Thyroid gland (tissue), 4 donors: ENCODE measurements around the gene UCKL1. TPM values are rescaled to one million over a fixed set of nuclear protein-coding genes. Genes with fewer than 3 reads are reported as not detected.
A peak's percentile ranks its signal among the peaks of the same experiment; 100 is the strongest.

Experiments used
- DNase-seq, 2 donors: peaks; one replicate each; pipeline ENCODE4 v3.0.0-alpha.2; 2019
- H3K27ac ChIP-seq, 3 donors: fragments of 200-600 bp; sonication (generic); 1 replicate in 2 of 3; 2 replicates in 1 of 3; pipeline ENCODE4 v1.5.1; 2016 to 2019; ENCODE audit warnings: mild to moderate bottlenecking in 1 of 3, moderate library complexity in 1 of 3
- H3K27me3 ChIP-seq: fragments of 200-600 bp; sonication (generic); one replicate; pipeline ENCODE4 v1.5.1; 2019
- H3K36me3 ChIP-seq, 2 donors: fragments of 200-600 bp; sonication (generic); one replicate each; pipeline ENCODE4 v1.5.1; 2016 to 2019
- H3K4me1 ChIP-seq, 2 donors: fragments of 200-600 bp; sonication (generic); one replicate each; pipeline ENCODE4 v1.5.1; 2017 to 2019
- H3K4me3 ChIP-seq, 3 donors: fragments of 200-600 bp; sonication (generic); replicated peaks in 1 of 3; 1 replicate in 2 of 3; 2 replicates in 1 of 3; pipeline ENCODE4 v1.5.1; 2016; ENCODE audit warnings: mild to moderate bottlenecking in 1 of 3
- H3K9me3 ChIP-seq: fragments of 200-600 bp; sonication (generic); one replicate; pipeline ENCODE4 v1.5.1; 2017
- POLR2A ChIP-seq, 2 donors: fragments of 450-650 bp; IDR thresholded peaks; one replicate each; pipeline ENCODE4 v1.6.1; 2017; ENCODE audit warnings: antibody characterized with exemption in 2 of 2, mild to moderate bottlenecking in 2 of 2, moderate library complexity in 1 of 2
- WGBS, 2 donors: methylation state at CpG; one replicate each; pipeline ENCODE4 v1.1.5; 2017; 5-methylcytosine and 5-hydroxymethylcytosine counted together
- intact Hi-C: fragments of 100-400 bp; cut with DNase I; formaldehyde crosslinking; loops from one replicate; pipeline ENCODE4 v1.15.1; 2023
- total RNA-seq, 4 donors: library from RNA; depleted of rRNA; stranded (reverse); fragments of >200 nt; gene quantifications; one replicate each; pipeline ENCODE4 v1.2.3, GENCODE V29; 2016
- TF ChIP-seq, protein P1 (sequence below), 6 experiments: fragments of 200-600 bp in 3 of 6; fragments of 450-650 bp in 3 of 6; sonication (generic) in 3 of 6; IDR thresholded peaks; one replicate each; pipeline ENCODE4 v1.5.1; 2016 to 2019; ENCODE audit warnings: antibody characterized with exemption in 6 of 6, mild to moderate bottlenecking in 2 of 6, inconsistent platforms in 1 of 6, moderate library complexity in 1 of 6

The UCKL1 gene
- total RNA-seq = 10 to 100 TPM; 21.6 to 44.3 (median 29.3) TPM

- Histone ChIP-seq H3K36me3 (peaks cover 6 to 11% of the 10 kb centered on the region in 2 donors), H3K4me3 (peak within 1 kb of the TSS; percentile 67 to 95 (median 82)), H3K4me1 (peaks cover 23 to 54% of the 10 kb centered on the region in 2 donors), H3K9me3 (no peaks in the 10 kb centered on the region), H3K27me3 (no peaks in the 10 kb centered on the region), H3K27ac (peak within 1 kb of the TSS; percentile 87 to 92 (median 92))
- peak; percentile 92 to 94 for DNase-seq
- intact Hi-C loops = no loop called here
- WGBS, 2 donors = 0% methylated on average over 20 to 26 of the region's 105 CpGs
- TF ChIP-seq, protein P1, sequence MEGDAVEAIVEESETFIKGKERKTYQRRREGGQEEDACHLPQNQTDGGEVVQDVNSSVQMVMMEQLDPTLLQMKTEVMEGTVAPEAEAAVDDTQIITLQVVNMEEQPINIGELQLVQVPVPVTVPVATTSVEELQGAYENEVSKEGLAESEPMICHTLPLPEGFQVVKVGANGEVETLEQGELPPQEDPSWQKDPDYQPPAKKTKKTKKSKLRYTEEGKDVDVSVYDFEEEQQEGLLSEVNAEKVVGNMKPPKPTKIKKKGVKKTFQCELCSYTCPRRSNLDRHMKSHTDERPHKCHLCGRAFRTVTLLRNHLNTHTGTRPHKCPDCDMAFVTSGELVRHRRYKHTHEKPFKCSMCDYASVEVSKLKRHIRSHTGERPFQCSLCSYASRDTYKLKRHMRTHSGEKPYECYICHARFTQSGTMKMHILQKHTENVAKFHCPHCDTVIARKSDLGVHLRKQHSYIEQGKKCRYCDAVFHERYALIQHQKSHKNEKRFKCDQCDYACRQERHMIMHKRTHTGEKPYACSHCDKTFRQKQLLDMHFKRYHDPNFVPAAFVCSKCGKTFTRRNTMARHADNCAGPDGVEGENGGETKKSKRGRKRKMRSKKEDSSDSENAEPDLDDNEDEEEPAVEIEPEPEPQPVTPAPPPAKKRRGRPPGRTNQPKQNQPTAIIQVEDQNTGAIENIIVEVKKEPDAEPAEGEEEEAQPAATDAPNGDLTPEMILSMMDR (IDR thresholded peaks at IDR 0.05) = peak in 2 of 6 experiments; percentile 2 to 16
- TF ChIP-seq POLR2A (IDR thresholded peaks at IDR 0.05) = peak in 1 of 2 donors; percentile 81
These were observed at the start of gene UCKL1 for GRCh38 chr20:63955827-63956663. TSS of gene UCKL1 (minus strand) at chr20:63956416. CDS start at chr20:63956372, 44 bp downstream.

DNA sequence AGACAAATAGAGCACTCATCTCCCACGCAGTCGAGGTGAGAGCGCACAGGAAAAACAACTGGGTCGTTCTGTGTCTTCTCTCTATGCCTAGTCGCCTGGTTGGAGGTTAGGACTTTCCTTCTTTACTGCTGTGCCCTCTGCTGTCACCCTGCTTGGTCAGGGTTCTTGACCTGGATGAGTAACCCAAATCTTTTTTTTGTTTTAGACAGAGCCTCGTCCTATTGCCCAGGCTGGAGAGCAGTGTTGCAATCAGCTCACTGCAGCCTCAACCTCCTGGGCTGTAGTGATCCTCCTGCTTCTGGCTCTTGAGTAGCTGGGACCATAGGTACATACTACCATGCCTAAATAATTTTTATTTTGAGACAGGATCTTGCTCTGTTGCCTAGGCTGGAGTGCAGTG lies 49.2 kb upstream of the UCKL1 start:
- H3K27me3 ChIP-seq = no peaks in the 10 kb centered on the region
- H3K27ac ChIP-seq = no peak overlapping the region
- intact Hi-C loops = no loop called here
- H3K4me3 ChIP-seq = no peak overlapping the region
- DNase-seq = no peak
- no peaks in the 10 kb centered on the region for H3K9me3 ChIP-seq
- WGBS, 2 donors = 77 to 79% methylated on average over 6 of the region's 6 CpGs
- peaks cover 37 to 64% of the 10 kb centered on the region in 2 donors for H3K36me3 ChIP-seq
- TF ChIP-seq, protein P1 (IDR thresholded peaks at IDR 0.05) = no peak
- TF ChIP-seq POLR2A (IDR thresholded peaks at IDR 0.05) = no peak
- no peaks in the 10 kb centered on the region for H3K4me1 ChIP-seq

DNA sequence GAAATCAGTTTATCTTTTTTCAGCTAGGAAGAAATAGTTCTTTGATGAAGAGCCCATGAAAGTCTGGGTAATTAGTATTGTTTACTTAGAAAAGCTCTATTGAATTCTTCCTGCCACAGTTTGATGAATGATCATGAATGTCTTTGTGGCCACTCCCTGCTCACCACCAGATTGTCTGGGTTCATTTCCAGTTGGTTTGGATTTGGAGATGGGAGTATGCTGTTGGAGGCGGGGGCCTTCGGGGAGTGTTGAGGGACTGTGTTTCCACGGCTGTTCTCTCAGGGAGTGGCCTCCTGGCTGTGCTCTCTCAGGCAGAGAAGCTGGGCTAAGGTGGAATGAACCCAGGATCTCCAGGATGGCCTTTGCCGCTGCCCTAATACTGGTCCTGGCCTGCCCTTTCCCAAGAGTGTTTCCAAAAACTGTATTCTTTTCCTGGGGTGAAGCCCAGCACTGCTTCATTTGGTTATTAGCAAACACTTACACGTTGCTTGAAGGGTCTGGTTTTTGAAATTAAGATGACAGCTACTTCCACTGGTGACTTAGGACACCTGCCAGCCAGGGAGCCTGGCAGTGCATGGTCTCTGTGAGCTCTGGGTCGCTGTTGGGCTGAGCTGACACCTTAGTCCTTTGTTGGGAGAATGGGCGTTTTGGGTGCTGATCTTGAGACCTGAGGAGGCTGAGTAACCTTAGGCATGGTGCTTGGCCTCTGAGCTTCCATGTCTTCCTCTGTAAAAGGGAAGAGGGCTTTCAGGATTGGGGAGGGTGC lies 47.9 kb upstream of the UCKL1 start:
- no peaks in the 10 kb centered on the region for H3K27me3 ChIP-seq
- H3K9me3 ChIP-seq = no peaks in the 10 kb centered on the region
- no peaks in the 10 kb centered on the region for H3K4me1 ChIP-seq
- H3K27ac ChIP-seq = no peak overlapping the region
- no peak for DNase-seq
- no peak for TF ChIP-seq POLR2A (IDR thresholded peaks at IDR 0.05)
- TF ChIP-seq, protein P1 (IDR thresholded peaks at IDR 0.05) = no peak
- intact Hi-C loops = no loop called here
- no peak overlapping the region for H3K4me3 ChIP-seq
- H3K36me3 ChIP-seq = peaks cover 46 to 66% of the 10 kb centered on the region in 2 donors
- WGBS, 2 donors = 82 to 86% methylated on average over 7 of the region's 7 CpGs

DNA sequence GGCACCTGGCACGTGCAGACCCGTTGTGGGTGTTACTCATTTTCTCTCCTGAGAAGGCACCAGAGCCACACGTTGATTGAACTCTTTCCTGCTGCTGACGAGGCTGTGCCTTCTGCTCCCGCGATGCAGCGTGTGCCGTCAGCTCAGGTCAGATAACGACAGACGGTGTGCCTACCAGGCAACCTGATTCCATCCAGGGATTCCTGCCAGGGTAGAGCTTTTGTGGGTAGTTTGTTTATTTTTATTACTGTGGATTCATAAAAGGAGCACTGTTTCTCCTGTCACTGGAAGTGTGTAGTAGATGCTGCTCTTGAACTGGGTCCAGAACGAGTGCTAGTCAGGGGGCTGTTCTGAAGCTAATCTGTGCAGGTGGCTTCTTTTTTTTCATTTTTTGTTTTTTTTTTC lies 45.4 kb upstream of the UCKL1 start:
- H3K9me3 ChIP-seq = no peaks in the 10 kb centered on the region
- intact Hi-C loops = no loop called here
- H3K27ac ChIP-seq = no peak overlapping the region
- TF ChIP-seq, protein P1 (IDR thresholded peaks at IDR 0.05) = no peak
- TF ChIP-seq POLR2A (IDR thresholded peaks at IDR 0.05) = no peak
- H3K4me3 ChIP-seq = no peak overlapping the region
- peaks cover 68 to 76% of the 10 kb centered on the region in 2 donors for H3K36me3 ChIP-seq
- no peaks in the 10 kb centered on the region for H3K4me1 ChIP-seq
- WGBS, 2 donors = 86 to 90% methylated on average over 11 of the region's 11 CpGs
- H3K27me3 ChIP-seq = no peaks in the 10 kb centered on the region
- DNase-seq = no peak
